BLaER1 treated with 17β-estradiol and CSF1 and Interleukin-3, amounts not matched to agents 10 nM and 100 nM (cell line): Measurements from ENCODE around the gene KSR2.

Source experiments
- H3K27ac ChIP-seq, 11 experiments: shearing (Covaris generic); formaldehyde crosslinking; 2 replicates each; pipeline ENCODE4 v1.8.1; 2022
- H3K27me3 ChIP-seq, 11 experiments: shearing (Covaris generic); formaldehyde crosslinking; 2 replicates each; pipeline ENCODE4 v1.8.1; 2022
- H3K36me3 ChIP-seq, 11 experiments: shearing (Covaris generic); formaldehyde crosslinking; 2 replicates each; pipeline ENCODE4 v1.8.1; 2022
- H3K4me1 ChIP-seq, 10 experiments: shearing (Covaris generic); formaldehyde crosslinking; 2 replicates each; pipeline ENCODE4 v1.8.1; 2022
- H3K4me2 ChIP-seq, 11 experiments: shearing (Covaris generic); formaldehyde crosslinking; 2 replicates each; pipeline ENCODE4 v1.8.1; 2022
- H3K4me3 ChIP-seq, 10 experiments: shearing (Covaris generic); formaldehyde crosslinking; 2 replicates each; pipeline ENCODE4 v1.8.1; 2022
- H3K9ac ChIP-seq, 11 experiments: shearing (Covaris generic); formaldehyde crosslinking; 2 replicates each; pipeline ENCODE4 v1.8.1; 2022
- H3K9me3 ChIP-seq, 11 experiments: shearing (Covaris generic); formaldehyde crosslinking; replicated peaks in 1 of 11; 2 replicates each; pipeline ENCODE4 v1.8.1; 2022
- H4K20me1 ChIP-seq, 11 experiments: shearing (Covaris generic); formaldehyde crosslinking; 2 replicates each; pipeline ENCODE4 v1.8.1; 2022
- Cebpa-rat ChIP-seq, 11 experiments: shearing (Covaris generic); IDR thresholded peaks; 2 replicates each; pipeline ENCODE4 v1.8.1; 2022

Gene KSR2

GRCh38 chr12:117707861-117708260 is 260.9 kb downstream of the KSR2 start:
- Histone ChIP-seq H3K36me3 (no peaks in the 10 kb centered on the region), H3K27me3 (no peaks in the 10 kb centered on the region), H4K20me1 (no peaks in the 10 kb centered on the region), H3K4me2 (no peak overlapping the region), H3K27ac (no peak overlapping the region), H3K9ac (no peak overlapping the region), H3K4me1 (peaks cover 0 to 4% (median 0%) of the 10 kb centered on the region in 10 experiments; a peak in 2 of 20 replicates), H3K9me3 (no peaks in the 10 kb centered on the region), H3K4me3 (no peak overlapping the region)
- no peak for TF ChIP-seq Cebpa-rat (IDR thresholded peaks at IDR 0.05)

GRCh38 chr12:117703584-117703983 is 265.2 kb downstream of the KSR2 start:
- Histone ChIP-seq H3K27me3 (no peaks in the 10 kb centered on the region), H3K4me3 (no peak overlapping the region), H3K4me1 (peaks cover 0 to 9% (median 0%) of the 10 kb centered on the region in 10 experiments; a peak in 3 of 20 replicates), H3K9ac (no peak overlapping the region), H4K20me1 (no peaks in the 10 kb centered on the region), H3K27ac (no peak overlapping the region), H3K4me2 (no peak overlapping the region), H3K36me3 (no peaks in the 10 kb centered on the region), H3K9me3 (no peaks in the 10 kb centered on the region)
- no peak for TF ChIP-seq Cebpa-rat (IDR thresholded peaks at IDR 0.05)

GRCh38 chr12:117702741-117703140 is 266.0 kb downstream of the KSR2 start:
- no peaks in the 10 kb centered on the region for H3K27me3 ChIP-seq
- H3K4me2 ChIP-seq, result peak overlapping the region in 3 of 11 experiments; percentile 26 to 35 (median 31); a peak in 4 of 22 replicates
- no peak overlapping the region for H3K27ac ChIP-seq
- no peaks in the 10 kb centered on the region for H3K9me3 ChIP-seq
- peaks cover 0 to 9% (median 0%) of the 10 kb centered on the region in 10 experiments; a peak in 3 of 20 replicates for H3K4me1 ChIP-seq
- H3K36me3 ChIP-seq, result no peaks in the 10 kb centered on the region
- H4K20me1 ChIP-seq, result no peaks in the 10 kb centered on the region
- no peak for TF ChIP-seq Cebpa-rat (IDR thresholded peaks at IDR 0.05)
- H3K4me3 ChIP-seq, result no peak overlapping the region
- H3K9ac ChIP-seq, result no peak overlapping the region

GRCh38 chr12:117699575-117699974 is 269.2 kb downstream of the KSR2 start:
- no peak overlapping the region for H3K4me2 ChIP-seq
- no peak overlapping the region for H3K4me3 ChIP-seq
- H3K27ac ChIP-seq, result no peak overlapping the region
- peaks cover 0 to 9% (median 0%) of the 10 kb centered on the region in 10 experiments; a peak in 3 of 20 replicates for H3K4me1 ChIP-seq
- H3K9me3 ChIP-seq, result peaks cover 0 to 2% (median 0%) of the 10 kb centered on the region in 11 experiments; a peak in 5 of 22 replicates
- no peaks in the 10 kb centered on the region for H3K27me3 ChIP-seq
- H3K9ac ChIP-seq, result no peak overlapping the region
- TF ChIP-seq Cebpa-rat (IDR thresholded peaks at IDR 0.05), result no peak
- H3K36me3 ChIP-seq, result no peaks in the 10 kb centered on the region
- no peaks in the 10 kb centered on the region for H4K20me1 ChIP-seq

- H3K9me3 ChIP-seq, result peaks cover 3 to 7% (median 5%) of the 10 kb centered on the region in 11 experiments; a peak in 18 of 22 replicates
Measured at GRCh38 chr12:117699118-117699517, 269.7 kb downstream of the KSR2 start.

GRCh38 chr12:117695956-117696355 is 272.8 kb downstream of the KSR2 start:
- no peak overlapping the region for H3K27ac ChIP-seq
- no peaks in the 10 kb centered on the region for H3K27me3 ChIP-seq
- no peak overlapping the region for H3K4me3 ChIP-seq
- peaks cover 12 to 20% (median 16%) of the 10 kb centered on the region in 11 experiments; a peak in 21 of 22 replicates for H3K9me3 ChIP-seq
- no peaks in the 10 kb centered on the region for H4K20me1 ChIP-seq
- H3K36me3 ChIP-seq, result no peaks in the 10 kb centered on the region
- no peak for TF ChIP-seq Cebpa-rat (IDR thresholded peaks at IDR 0.05)
- H3K9ac ChIP-seq, result no peak overlapping the region
- no peaks in the 10 kb centered on the region for H3K4me1 ChIP-seq
- H3K4me2 ChIP-seq, result no peak overlapping the region

More at GRCh38 chr12:117699118-117699517, 269.7 kb downstream of the KSR2 start:
- no peak for TF ChIP-seq Cebpa-rat (IDR thresholded peaks at IDR 0.05)
- no peaks in the 10 kb centered on the region for H3K36me3 ChIP-seq
- no peak overlapping the region for H3K4me2 ChIP-seq
- H4K20me1 ChIP-seq, result no peaks in the 10 kb centered on the region
- H3K9ac ChIP-seq, result no peak overlapping the region
- H3K27ac ChIP-seq, result no peak overlapping the region
- H3K27me3 ChIP-seq, result no peaks in the 10 kb centered on the region
- H3K4me1 ChIP-seq, result peaks cover 0 to 9% (median 0%) of the 10 kb centered on the region in 10 experiments; a peak in 3 of 20 replicates
- H3K4me3 ChIP-seq, result no peak overlapping the region

- Histone ChIP-seq H3K9ac (no peak overlapping the region), H3K27ac (no peak overlapping the region), H3K36me3 (no peaks in the 10 kb centered on the region), H4K20me1 (no peaks in the 10 kb centered on the region), H3K4me1 (no peaks in the 10 kb centered on the region), H3K9me3 (peaks cover 12 to 20% (median 16%) of the 10 kb centered on the region in 11 experiments; a peak in 21 of 22 replicates), H3K4me3 (no peak overlapping the region), H3K4me2 (no peak overlapping the region), H3K27me3 (no peaks in the 10 kb centered on the region)
- no peak for TF ChIP-seq Cebpa-rat (IDR thresholded peaks at IDR 0.05)
Measured at GRCh38 chr12:117692512-117692911, 276.3 kb downstream of the KSR2 start.

- Histone ChIP-seq H3K27me3 (no peaks in the 10 kb centered on the region), H4K20me1 (no peaks in the 10 kb centered on the region), H3K4me2 (no peak overlapping the region), H3K9ac (no peak overlapping the region), H3K9me3 (peaks cover 12 to 20% (median 16%) of the 10 kb centered on the region in 11 experiments; a peak in 21 of 22 replicates), H3K4me3 (no peak overlapping the region), H3K36me3 (no peaks in the 10 kb centered on the region), H3K4me1 (peaks cover 0 to 12% (median 8%) of the 10 kb centered on the region in 10 experiments; a peak in 14 of 20 replicates), H3K27ac (no peak overlapping the region)
- TF ChIP-seq Cebpa-rat (IDR thresholded peaks at IDR 0.05), result no peak
Measured at GRCh38 chr12:117689857-117690256, 278.9 kb downstream of the KSR2 start.

- no peak overlapping the region for H3K4me2 ChIP-seq
- TF ChIP-seq Cebpa-rat (IDR thresholded peaks at IDR 0.05), result no peak
- H4K20me1 ChIP-seq, result no peaks in the 10 kb centered on the region
- H3K9me3 ChIP-seq, result peaks cover under 1 to 9% (median 4%) of the 10 kb centered on the region in 11 experiments; a peak in 12 of 22 replicates
- no peak overlapping the region for H3K9ac ChIP-seq
- no peaks in the 10 kb centered on the region for H3K27me3 ChIP-seq
- H3K27ac ChIP-seq, result no peak overlapping the region
- H3K4me3 ChIP-seq, result no peak overlapping the region
- peaks cover 0 to 18% (median 8%) of the 10 kb centered on the region in 10 experiments; a peak in 14 of 20 replicates for H3K4me1 ChIP-seq
- H3K36me3 ChIP-seq, result no peaks in the 10 kb centered on the region
Measured at GRCh38 chr12:117688446-117688845, 280.3 kb downstream of the KSR2 start.

- Histone ChIP-seq H4K20me1 (no peaks in the 10 kb centered on the region), H3K9ac (no peak overlapping the region), H3K4me2 (no peak overlapping the region), H3K4me3 (no peak overlapping the region), H3K36me3 (no peaks in the 10 kb centered on the region), H3K27ac (no peak overlapping the region), H3K4me1 (peaks cover 0 to 18% (median 8%) of the 10 kb centered on the region in 10 experiments; a peak in 14 of 20 replicates), H3K9me3 (no peaks in the 10 kb centered on the region; a peak in 1 of 22 replicates), H3K27me3 (no peaks in the 10 kb centered on the region)
- TF ChIP-seq Cebpa-rat (IDR thresholded peaks at IDR 0.05), result no peak
Measured at GRCh38 chr12:117686911-117687377, 281.8 kb downstream of the KSR2 start.
